AG20443 (cell line): Measurements from ENCODE around the gene TDRD3.
A peak's percentile ranks its signal among the peaks of the same experiment; 100 is the strongest.

Experiments
- DNase-seq: peaks from one replicate; pipeline ENCODE4 v3.0.0; 2012; ENCODE audit warnings: low spot score, mixed read lengths

The TDRD3 gene

GRCh38 chr13:60454425-60454824 lies 57.4 kb downstream of the TDRD3 start:
- no peak for DNase-seq

- DNase-seq: no peak
These were observed 66.8 kb downstream of the TDRD3 start for GRCh38 chr13:60463787-60464186.

GRCh38 chr13:60467098-60467497 lies 70.1 kb downstream of the TDRD3 start:
- DNase-seq: no peak

GRCh38 chr13:60479273-60479672 lies 82.3 kb downstream of the TDRD3 start:
- DNase-seq: no peak

- DNase-seq: no peak
These were observed 85.0 kb downstream of the TDRD3 start for GRCh38 chr13:60482012-60482411.

- DNase-seq: no peak
These were observed 87.8 kb downstream of the TDRD3 start for GRCh38 chr13:60484865-60485264.

- DNase-seq: no peak
These were observed 94.5 kb downstream of the TDRD3 start for GRCh38 chr13:60491531-60491930.

GRCh38 chr13:60492187-60492586 lies 95.2 kb downstream of the TDRD3 start:
- no peak for DNase-seq

GRCh38 chr13:60494296-60494695 lies 97.3 kb downstream of the TDRD3 start:
- no peak for DNase-seq

GRCh38 chr13:60501236-60501635 lies 104.2 kb downstream of the TDRD3 start:
- no peak for DNase-seq

GRCh38 chr13:60509601-60510386 lies 112.8 kb downstream of the TDRD3 start:
- no peak for DNase-seq

- DNase-seq: no peak
These were observed 114.6 kb downstream of the TDRD3 start for GRCh38 chr13:60511637-60512036.

- DNase-seq: no peak
These were observed 117.9 kb downstream of the TDRD3 start for GRCh38 chr13:60514891-60515290.

GRCh38 chr13:60519496-60519895 lies 122.5 kb downstream of the TDRD3 start:
- DNase-seq: no peak

GRCh38 chr13:60520902-60521569 lies 124.0 kb downstream of the TDRD3 start:
- no peak for DNase-seq

- no peak for DNase-seq
These were observed 141.5 kb downstream of the TDRD3 start for GRCh38 chr13:60538566-60538965.

- DNase-seq: no peak
These were observed 143.3 kb downstream of the TDRD3 start for GRCh38 chr13:60540276-60540675.

GRCh38 chr13:60562096-60562780 lies 165.2 kb downstream of the TDRD3 start:
- DNase-seq: no peak

- no peak for DNase-seq
These were observed 174.6 kb downstream of the TDRD3 start for GRCh38 chr13:60571571-60571970.

GRCh38 chr13:60572003-60572798 lies 175.2 kb downstream of the TDRD3 start:
- peak; percentile 15 for DNase-seq

GRCh38 chr13:60572855-60573254 lies 175.8 kb downstream of the TDRD3 start:
- DNase-seq: no peak

GRCh38 chr13:60574735-60575134 lies 177.7 kb downstream of the TDRD3 start:
- DNase-seq: no peak
